ENCODE data around the gene BNC2. TPM values are rescaled to one million over a fixed set of nuclear protein-coding genes. Genes with fewer than 3 reads are reported as not detected.

BNC2 gene
- total RNA-seq, 4 donors from 2014 or later = 3.8 to 14.9 (median 8.2) TPM

GRCh38 chr9:16413509-16414016, 456.9 kb downstream of the BNC2 start:
- no peak overlapping the region for H3K4me3 ChIP-seq (replicated peaks in 1 of 3)
- intact Hi-C loops (cut with DNase I) = no loop called here
- H3K27ac ChIP-seq = no peak overlapping the region
- no peak for TF ChIP-seq POLR2A (IDR thresholded peaks at IDR 0.05)
- TF ChIP-seq, protein P1, sequence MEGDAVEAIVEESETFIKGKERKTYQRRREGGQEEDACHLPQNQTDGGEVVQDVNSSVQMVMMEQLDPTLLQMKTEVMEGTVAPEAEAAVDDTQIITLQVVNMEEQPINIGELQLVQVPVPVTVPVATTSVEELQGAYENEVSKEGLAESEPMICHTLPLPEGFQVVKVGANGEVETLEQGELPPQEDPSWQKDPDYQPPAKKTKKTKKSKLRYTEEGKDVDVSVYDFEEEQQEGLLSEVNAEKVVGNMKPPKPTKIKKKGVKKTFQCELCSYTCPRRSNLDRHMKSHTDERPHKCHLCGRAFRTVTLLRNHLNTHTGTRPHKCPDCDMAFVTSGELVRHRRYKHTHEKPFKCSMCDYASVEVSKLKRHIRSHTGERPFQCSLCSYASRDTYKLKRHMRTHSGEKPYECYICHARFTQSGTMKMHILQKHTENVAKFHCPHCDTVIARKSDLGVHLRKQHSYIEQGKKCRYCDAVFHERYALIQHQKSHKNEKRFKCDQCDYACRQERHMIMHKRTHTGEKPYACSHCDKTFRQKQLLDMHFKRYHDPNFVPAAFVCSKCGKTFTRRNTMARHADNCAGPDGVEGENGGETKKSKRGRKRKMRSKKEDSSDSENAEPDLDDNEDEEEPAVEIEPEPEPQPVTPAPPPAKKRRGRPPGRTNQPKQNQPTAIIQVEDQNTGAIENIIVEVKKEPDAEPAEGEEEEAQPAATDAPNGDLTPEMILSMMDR (IDR thresholded peaks at IDR 0.05) = no peak
- no peaks in the 10 kb centered on the region for H3K27me3 ChIP-seq
- peaks cover 0 to 11% of the 10 kb centered on the region in 2 donors for H3K4me1 ChIP-seq
- no peak for DNase-seq
- H3K36me3 ChIP-seq = no peaks in the 10 kb centered on the region
- no peaks in the 10 kb centered on the region for H3K9me3 ChIP-seq
- 82 to 83% methylated on average over 9 of the region's 9 CpGs for WGBS, 2 donors

- H3K4me3 ChIP-seq (replicated peaks in 1 of 3) = no peak overlapping the region
- H3K27me3 ChIP-seq = no peaks in the 10 kb centered on the region
- no peak overlapping the region for H3K27ac ChIP-seq
- 71 to 78% methylated on average over 4 of the region's 4 CpGs for WGBS, 2 donors
- H3K4me1 ChIP-seq = peaks cover 0 to 8% of the 10 kb centered on the region in 2 donors
- TF ChIP-seq, protein P1 (IDR thresholded peaks at IDR 0.05) = no peak
- TF ChIP-seq POLR2A (IDR thresholded peaks at IDR 0.05) = no peak
- no peaks in the 10 kb centered on the region for H3K9me3 ChIP-seq
- intact Hi-C loops (cut with DNase I) = no loop called here
- H3K36me3 ChIP-seq = no peaks in the 10 kb centered on the region
- DNase-seq = no peak
These were observed 457.7 kb downstream of the BNC2 start for GRCh38 chr9:16412740-16413139.

- Histone ChIP-seq H3K4me1 (no peaks in the 10 kb centered on the region), H3K27ac (no peak overlapping the region), H3K9me3 (no peaks in the 10 kb centered on the region), H3K27me3 (no peaks in the 10 kb centered on the region), H3K4me3 (replicated peaks in 1 of 3) (no peak overlapping the region), H3K36me3 (no peaks in the 10 kb centered on the region)
- DNase-seq = no peak
- intact Hi-C loops (cut with DNase I) = no loop called here
- TF ChIP-seq, protein P1 (IDR thresholded peaks at IDR 0.05) = no peak
- TF ChIP-seq POLR2A (IDR thresholded peaks at IDR 0.05) = no peak
- 70 to 71% methylated on average over 4 of the region's 4 CpGs for WGBS, 2 donors
These were observed 459.2 kb downstream of the BNC2 start for GRCh38 chr9:16411311-16411710.

GRCh38 chr9:16410601-16411280, 459.7 kb downstream of the BNC2 start:
- no peak overlapping the region for H3K4me3 ChIP-seq (replicated peaks in 1 of 3)
- no peaks in the 10 kb centered on the region for H3K36me3 ChIP-seq
- TF ChIP-seq POLR2A (IDR thresholded peaks at IDR 0.05) = no peak
- TF ChIP-seq, protein P1 (IDR thresholded peaks at IDR 0.05) = no peak
- intact Hi-C loops (cut with DNase I) = no loop called here
- H3K27me3 ChIP-seq = no peaks in the 10 kb centered on the region
- no peaks in the 10 kb centered on the region for H3K4me1 ChIP-seq
- WGBS, 2 donors = 90 to 93% methylated on average over 7 of the region's 7 CpGs
- H3K27ac ChIP-seq = no peak overlapping the region
- H3K9me3 ChIP-seq = no peaks in the 10 kb centered on the region
- no peak for DNase-seq

- DNase-seq = no peak
- no peak overlapping the region for H3K4me3 ChIP-seq (replicated peaks in 1 of 3)
- H3K4me1 ChIP-seq = no peaks in the 10 kb centered on the region
- intact Hi-C loops (cut with DNase I) = no loop called here
- WGBS, 2 donors = 97 to 100% methylated on average over 2 of the region's 2 CpGs
- no peaks in the 10 kb centered on the region for H3K9me3 ChIP-seq
- TF ChIP-seq POLR2A (IDR thresholded peaks at IDR 0.05) = no peak
- TF ChIP-seq, protein P1 (IDR thresholded peaks at IDR 0.05) = no peak
- H3K27me3 ChIP-seq = no peaks in the 10 kb centered on the region
- H3K27ac ChIP-seq = no peak overlapping the region
- H3K36me3 ChIP-seq = no peaks in the 10 kb centered on the region
These were observed 462.9 kb downstream of the BNC2 start for GRCh38 chr9:16407617-16408016.
